GM21381 (cell line): ENCODE data around the gene TCF12.

Experiments used
- ATAC-seq: cut with Tn5 transposase; IDR thresholded peaks from one replicate; pipeline ENCODE4 v1.9.1; 2021; ENCODE audit warnings: mild to moderate bottlenecking, moderate library complexity; ENCODE audit not compliant: unreplicated experiment

Gene TCF12

DNA sequence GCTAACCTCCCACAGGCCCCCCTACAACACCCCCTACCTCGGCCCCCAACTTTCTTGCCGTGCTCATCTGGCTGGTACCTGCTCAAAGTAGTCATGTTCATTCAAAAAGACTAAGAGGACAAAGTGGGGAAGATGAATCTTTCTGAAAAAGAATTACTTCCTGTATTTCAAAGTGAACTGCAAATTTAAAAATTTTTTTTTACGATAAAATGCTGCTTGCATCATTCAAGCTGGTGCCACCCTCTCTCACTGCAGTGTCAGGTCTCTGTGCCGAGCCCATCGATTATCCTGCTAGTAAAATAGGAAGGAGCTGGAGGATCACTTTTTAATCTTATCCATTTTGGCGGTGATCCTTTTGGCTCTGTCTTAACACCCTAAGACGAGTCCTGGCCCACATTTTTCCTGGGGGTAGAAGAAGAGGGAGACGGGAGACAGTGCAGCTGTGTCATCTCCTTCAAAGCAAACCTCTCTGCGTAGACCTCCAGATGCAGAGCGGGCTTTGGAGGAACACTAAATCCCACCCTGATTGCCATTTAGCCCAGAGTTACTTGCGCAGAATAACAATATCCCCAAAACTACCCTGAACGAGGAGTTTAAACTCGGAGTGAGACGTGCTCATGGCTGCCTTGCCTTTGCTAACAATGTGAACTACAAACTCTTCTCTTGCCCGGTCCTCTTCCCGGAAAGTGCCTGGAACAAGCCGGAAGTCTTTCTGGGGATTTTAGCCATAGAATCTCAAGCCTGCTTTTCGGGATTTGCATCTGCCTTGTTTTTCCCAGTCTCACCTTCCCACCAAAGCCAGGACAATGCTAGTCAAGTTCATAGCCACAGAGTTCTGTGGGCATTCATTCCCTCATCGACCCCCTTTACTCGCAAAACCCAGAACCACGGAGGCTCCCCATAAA is 391.7 kb downstream of the TCF12 start:
- no peak for ATAC-seq

DNA sequence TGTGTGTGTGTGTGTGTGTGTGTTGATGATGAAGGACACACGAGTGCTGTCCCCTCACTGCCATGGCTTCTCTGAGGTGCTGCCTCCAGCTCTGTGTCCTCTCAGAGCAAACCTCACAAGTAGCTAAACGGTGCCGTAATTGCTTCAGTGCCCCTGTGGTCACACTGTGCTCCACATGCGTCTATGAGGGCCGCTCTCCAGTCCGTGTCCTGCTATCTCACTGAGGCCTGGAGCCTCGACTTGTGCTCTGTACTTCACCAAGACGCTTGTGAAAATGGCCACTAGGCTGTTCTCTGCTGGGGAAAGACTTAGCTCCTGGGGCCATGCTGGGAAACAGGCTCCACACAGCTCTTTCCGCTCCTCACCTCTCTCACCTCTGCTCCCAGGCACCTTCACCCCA is 392.4 kb downstream of the TCF12 start:
- ATAC-seq, result no peak

DNA sequence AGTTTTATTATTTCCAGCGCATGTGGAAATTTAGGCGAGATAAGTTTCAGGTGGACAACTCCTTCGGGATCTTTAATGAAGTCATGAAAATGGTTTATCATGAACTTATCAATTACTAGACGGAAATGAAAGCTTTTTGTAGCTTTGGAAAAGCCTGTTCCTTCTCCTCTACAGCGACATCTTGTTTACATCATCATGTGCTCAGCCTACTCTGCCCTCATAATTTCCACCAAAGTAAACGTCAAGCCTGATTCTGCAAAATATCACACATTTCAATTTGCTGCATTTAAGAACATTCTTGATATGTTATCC is 393.5 kb downstream of the TCF12 start:
- ATAC-seq, result no peak

DNA sequence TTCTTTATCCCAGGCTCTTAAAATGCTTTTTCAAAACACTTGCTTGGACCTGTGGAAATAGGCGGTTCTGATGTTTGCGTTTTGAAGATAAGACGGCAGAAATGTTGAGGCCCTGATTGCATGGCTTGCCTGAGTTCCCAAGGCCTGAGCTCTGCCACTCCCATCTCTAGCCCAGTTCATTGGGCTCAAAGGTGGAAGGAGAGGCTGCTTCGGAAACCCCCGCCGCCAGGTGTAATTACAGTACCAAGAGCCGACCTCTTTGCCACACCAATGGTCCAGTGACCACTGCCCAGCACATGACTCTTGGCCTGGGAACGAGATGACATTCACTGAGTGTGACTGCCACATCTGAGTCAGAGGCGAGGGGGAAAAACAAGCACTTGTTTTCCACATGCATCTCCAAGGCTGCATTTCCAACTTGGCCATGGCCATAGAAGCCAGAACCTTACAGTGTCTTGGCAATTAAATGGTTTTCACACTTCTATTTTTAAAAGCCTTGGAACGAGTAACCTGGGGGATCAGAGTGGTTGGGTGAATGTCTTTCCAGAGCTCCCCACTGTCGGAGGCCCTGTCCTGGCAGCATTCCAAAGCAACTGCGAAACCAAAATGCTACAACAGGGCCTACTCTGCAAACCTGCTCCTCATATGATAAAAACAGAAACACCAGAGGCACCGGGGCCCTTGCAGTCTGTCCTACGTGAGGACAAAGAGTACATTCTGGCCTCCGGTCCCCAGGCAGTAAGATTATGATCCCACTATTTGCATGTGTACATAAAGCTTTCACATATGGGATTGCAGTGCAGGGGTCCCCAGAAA is 394.1 kb downstream of the TCF12 start:
- no peak for ATAC-seq

DNA sequence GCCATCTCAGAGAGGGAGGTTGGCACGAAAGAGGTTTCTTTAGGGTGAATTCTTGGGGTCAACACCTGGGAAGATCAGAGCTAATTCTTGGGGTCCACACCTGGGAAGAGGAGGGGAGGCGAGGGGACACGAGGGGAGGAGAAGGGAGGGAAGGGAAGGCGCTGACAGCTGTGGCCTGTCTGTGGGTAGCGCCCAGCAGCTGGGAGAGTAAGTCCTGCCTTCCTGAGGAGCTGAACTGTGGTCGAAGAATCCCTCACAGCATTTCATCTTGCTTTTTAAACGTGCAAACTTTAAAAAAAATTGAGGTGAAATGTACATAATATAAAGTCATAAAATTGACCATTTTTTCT is 394.7 kb downstream of the TCF12 start:
- no peak for ATAC-seq

DNA sequence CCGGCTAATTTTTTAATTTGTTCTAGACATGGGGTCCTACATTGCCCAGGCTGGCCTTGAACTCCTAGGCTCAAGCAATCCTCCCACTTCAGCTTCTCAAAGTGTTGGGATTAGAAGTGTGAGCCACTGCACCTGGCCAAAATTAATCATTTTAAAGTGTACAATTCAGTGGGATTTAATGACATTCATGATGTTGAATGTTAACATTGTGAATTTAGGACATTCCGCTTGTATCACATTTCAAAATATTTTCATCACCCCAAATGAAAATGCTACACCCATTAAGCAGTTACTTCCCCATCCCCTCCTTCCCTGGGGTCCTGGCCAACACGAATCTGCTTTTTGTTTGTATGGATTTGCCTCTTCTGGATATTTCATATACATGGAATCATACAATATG is 395.8 kb downstream of the TCF12 start:
- ATAC-seq, result no peak

DNA sequence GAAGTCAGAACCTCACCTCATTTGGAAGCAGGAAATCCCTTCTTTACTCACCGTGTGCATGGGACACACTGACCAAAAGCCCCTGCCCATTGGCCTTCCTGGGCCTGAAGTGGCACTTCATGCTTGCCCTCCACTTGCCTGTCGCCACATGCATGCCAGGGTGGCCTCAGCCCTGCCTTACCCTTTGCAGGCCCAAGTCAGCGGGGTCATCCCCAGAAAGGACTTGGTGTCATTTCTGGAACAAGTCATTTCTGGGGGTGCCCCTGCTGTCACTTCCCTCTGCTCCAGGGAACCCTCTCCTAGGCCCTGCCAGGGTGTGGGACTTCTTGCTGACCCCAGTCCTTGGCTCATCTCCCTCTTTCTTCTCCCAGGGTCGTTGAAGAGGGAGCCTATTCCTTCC is 398.0 kb downstream of the TCF12 start:
- ATAC-seq, result no peak

DNA sequence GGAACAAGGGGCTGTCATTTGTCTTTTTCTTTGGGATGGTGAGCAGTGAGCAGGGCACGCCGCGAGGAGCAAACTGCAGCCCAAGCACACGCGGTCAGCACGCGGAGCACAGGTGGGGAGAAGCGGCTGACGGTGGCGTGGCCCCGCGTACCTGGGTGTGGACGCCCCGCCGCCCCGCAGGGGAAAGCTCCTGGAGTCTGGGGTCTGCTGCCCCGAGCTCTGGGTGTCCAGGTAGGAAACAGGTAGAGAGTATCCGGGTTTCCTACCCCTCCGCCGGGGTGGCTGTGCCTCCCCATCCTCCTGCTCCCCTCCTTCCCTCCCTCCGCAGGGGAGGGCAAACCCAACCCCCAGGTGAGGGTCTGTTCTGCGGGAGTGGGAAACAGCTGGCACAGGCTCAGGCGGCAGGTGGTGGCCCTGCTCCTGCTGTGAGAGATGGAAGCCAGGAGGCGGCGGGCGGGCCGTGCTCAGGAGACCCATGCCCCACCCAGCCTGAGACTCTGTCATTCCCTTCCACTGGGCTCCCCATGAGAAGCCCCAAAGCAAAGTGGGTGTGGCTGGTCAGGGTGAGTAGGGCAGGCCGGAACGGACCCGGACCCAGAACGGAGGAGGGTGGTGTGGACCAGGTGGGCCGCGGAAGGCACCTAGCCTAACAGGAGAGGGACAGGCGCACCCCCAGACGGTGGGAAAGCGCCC is 400.9 kb downstream of the TCF12 start:
- ATAC-seq, result no peak

DNA sequence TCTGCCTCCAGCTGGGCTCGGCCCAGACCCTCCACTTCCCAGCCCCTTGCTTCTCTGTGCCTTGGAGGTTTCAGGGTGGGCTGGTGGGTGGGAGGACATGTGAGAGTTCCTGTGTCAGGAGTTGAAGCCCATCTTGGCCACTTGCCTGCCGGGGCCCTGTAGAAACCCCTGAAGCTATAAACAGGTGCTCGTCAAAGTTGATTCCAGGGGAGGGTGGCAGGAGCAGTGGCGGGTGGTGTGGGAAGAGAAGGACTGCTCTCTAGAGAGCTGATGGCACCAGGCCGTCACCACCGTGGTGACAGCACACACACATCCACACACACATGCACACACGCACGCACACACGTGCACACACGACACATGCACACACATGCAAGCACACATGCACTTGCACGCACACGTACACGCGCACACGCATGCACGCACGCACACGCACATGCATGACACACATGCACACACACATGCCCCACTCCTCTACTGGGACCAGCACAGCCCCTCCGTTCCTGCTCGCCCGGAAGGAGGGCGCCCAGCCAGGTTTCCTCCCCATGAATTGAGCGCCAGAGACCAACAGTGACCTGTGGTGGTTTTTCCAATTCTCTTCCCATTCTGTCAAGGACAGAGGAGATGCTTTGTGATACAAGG is 401.6 kb downstream of the TCF12 start:
- ATAC-seq, result no peak

DNA sequence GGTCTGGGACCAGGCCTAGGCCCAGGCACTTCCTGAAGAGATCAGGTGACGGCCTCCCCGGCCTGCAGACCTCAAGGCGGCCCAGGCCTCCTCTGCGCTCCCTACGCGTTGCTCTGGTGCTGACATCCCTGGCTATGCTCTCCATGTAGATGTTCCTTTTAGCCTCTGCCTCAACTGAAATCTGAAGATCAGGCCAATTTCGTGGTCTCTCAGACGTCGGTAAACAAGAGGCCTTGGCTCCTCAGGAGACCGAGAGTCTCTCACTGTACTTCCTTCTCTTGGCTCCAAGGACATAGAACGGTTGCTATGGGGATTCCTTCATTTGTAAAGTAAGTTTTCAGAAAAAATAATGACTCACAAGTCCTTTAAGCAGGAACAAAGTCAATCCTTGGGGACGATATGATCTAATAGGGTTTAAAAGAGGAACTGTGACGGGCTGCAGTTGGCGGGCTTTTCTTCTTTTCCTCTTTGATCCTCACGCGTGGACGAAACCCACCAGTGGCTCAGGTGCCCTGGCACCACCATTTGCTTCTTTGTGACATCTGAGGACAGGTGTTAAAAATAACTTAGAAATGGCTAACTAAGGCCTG is 402.3 kb downstream of the TCF12 start:
- ATAC-seq, result no peak

DNA sequence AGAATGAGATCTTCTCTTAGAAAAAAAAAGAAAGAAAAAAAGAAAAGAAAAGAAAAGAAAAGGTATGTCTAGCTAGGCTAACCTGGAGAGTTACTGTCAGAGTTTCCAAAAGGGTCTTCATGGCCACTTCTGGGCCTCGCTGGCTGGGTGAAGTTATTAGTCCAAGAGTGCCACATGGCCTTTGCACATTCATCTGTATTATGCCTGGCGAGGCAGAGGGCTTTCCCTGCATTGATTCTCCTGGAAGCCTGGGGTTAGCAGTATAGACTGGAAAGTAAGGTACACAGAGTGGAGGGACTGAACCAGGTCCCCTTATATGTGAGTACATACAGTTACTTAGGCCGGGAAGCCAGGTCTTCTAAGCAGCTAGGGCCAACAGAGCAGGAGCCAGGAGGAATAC is 403.0 kb downstream of the TCF12 start:
- no peak for ATAC-seq

DNA sequence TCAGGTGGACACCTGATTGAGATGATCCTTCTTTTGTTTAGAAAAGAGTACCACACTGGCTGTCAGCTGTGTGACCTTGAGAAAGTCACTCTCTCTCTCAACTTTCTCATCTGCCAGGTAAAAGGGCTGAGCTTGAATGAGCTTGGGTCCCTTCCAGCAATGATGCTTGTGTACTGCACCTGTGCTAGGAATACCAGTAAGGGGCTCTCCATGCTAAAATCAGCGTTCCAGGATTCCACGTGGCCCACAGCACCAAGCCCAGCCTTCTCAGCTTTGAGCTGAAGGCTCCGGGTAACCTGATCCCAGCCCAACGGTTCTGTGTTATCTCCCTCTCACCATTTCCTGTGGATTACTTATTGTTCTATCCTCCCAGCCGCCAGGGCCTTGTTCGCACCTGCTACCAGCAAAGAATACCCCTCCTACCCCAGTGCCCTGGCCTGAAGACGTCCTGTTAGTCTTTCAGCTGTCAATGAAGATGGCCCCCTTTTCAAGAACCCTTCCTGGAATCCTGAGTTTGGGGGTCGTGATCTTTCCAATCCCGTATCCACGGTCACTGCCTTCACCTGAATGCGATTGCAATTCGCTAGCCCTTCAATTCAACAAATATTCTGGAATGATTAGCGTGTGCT is 403.6 kb downstream of the TCF12 start:
- ATAC-seq, result no peak

DNA sequence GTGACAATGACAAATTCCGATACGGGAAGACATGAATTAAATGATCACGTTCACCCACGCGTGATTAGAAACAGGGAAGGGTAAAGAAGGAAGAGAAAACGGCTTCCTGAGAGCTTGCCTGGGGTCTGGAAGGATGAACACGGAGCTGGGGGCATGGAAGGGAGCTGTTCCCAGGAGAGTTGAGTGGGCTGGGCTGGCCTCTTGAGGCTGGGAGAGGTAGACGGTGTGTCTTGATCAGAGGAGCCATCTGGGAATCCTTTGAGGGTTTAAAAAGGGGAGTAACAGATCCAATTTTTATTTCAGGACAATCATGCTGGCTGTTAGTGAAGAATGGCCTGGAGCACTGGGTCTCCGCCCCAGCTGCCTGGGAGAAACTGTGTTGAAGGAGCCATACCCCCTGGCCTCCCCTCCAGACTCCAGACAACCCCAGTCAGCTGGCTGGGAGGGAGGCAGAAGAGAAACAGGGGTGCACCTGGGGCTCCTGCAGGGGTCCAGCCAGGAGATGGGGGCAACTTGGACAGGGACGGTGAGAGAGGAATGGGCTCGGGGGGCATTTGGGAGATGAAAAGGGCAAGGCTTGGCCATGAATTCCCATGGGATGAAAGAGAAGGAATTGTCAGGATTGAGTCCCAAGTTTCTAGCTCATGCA is 404.3 kb downstream of the TCF12 start:
- ATAC-seq, result no peak

DNA sequence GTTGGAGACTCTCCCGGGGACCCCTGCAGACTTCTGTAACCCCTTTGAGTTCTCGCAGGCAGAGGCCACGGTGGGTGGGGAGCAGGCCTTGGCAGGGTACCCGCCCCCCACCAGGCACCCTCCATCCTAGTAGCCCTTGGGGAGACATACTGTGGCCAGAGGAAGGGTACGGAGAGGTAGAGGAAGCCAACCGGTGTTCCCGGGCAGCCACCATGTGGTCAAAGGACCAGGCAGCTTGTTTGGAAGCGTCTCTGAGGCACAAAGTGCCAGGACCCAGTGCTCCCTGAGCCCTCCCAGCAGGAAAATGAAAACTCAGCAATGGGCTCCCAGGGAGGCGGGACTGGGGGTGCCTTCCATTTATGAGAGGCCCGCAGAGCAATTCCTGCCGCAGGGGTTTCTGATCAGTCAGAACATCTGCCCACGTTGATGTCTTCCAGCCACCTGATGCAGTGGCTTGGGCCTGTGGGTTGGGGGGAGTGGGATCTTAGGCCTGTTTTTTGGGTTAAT is 404.9 kb downstream of the TCF12 start:
- ATAC-seq, result no peak

DNA sequence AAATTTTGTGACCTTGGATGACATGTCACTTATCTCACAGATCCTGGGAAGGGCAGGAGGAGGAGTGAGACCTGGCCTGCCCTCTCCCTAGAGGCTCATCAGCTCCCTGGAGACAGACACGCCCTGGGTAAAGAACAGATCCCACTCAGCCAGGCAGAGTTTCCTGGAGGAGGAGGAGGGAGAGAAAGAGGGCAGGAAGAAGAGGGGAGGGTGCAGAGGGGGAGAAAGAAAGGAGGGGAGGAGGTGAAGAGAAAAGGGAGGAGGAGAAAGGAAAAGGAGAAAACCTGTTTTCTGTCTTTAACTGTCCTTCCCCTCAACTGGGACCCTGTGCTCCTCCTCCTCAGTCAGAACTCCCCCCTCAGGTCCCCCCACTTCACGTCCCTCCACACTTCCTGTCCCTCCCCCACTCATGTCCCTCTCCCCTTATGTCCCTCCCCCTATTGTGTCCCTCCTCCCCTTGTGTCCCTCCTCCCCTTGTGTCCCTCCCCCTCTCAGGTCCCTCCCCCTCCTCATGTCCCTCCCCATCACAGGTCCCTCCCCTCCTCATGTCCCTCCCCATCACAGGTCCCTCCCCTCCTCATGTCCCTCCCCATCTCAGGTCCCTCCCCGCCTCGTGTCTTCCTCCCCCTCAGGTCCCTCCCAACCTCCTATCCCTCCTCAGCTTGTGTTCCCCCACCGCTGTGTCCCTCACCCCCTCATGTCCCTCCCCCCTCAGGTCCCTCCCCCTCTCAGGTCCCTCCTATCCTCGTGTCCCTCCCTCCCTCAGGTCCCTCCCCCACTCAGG is 405.6 kb downstream of the TCF12 start:
- no peak for ATAC-seq

DNA sequence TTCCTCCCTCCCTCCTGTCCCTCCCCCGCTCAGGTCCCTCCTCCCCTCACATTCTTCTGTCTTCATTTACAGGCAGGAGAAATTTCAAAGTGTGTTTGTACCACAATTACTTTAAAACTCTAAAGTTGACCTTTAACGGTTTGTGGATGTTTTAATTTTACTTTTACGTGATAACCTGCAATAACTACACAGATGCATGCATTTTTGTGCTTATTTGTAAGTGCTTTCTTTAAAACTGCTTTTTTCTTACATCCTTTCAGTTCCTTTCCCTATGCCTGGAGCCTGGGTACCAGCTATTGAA is 406.1 kb downstream of the TCF12 start:
- no peak for ATAC-seq

DNA sequence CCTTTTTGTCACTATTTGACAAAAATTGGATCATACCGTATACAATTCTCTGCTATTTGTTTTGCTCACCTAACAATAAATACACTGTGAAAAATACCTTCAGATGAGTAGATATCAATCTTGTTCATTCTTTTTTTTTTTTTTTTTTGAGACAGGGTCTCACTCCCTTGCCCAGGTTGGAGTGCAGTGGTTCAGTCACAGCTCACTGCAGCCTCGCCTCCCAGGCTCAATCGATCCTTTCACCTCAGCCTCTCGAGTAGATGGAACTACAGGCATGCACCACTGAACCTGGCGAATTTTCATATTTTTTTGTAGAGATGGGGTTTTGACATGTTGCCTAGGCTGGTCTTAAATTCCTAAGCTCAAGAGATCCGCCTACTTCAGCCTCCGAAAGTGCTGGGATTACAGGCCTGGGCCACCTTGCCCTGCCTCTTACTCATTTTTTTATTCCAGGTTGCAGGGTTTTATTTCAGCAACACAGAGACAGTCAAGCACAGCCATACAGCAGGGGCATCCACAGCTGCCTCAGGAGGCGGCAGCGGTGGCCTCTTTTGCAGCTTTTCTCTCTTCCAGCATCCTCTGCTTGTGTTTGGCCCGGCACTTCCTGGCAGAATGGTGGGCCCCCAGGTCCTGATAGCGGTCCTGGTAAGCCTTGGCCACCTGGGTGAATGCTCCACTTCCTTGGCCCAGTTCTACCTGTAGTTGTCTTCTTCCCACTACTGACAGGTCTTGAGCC is 406.7 kb downstream of the TCF12 start:
- no peak for ATAC-seq

DNA sequence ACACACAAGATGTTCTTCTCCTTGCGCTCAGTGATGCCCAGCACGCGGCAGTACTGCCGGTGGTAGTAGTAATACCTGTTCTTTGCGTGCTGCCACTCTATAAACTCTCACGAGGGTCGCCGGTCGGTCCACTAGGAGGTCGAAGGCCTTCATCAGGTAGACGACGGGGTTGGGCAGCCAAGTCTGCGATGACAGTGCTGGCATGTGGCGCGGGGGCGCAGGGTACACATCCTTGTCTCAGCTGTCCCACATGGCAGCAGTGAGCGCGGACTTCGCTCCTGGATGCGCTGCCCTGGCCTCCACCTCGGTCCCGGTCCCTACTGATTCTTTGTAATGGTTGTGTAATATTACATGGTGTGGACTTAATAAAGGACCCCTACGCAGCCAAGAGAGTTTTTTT is 407.8 kb downstream of the TCF12 start:
- no peak for ATAC-seq
